Endothelial cell of umbilical vein (primary cell): ENCODE measurements around the gene RNASE8. TPM values are rescaled to one million over a fixed set of nuclear protein-coding genes. Genes with fewer than 3 reads are reported as not detected.

ENCODE experiments used
- BruUV-seq: library from RNA; stranded (reverse); fragments of 400-500 nt; replicated peaks from 2 replicates; lab custom pipeline; 2021; lab: Mats Ljungman, UMichigan
- CTCF ChIA-PET: fragments of 300-600, 350-600 bp; sonication (Branson Sonifier 250); formaldehyde crosslinking; loops from one replicate; lab custom pipeline; 2021; ENCODE audit warnings: antibody characterized with exemption, inconsistent platforms; lab: Charles Lee
- POLR2A ChIA-PET: fragments of 300-600, 350-600 bp; sonication (Branson Sonifier 250); formaldehyde crosslinking; loops from one replicate; lab custom pipeline; 2021; ENCODE audit warnings: antibody characterized with exemption, inconsistent platforms; lab: Charles Lee
- DNase-seq: peaks from one replicate; pipeline ENCODE4 v3.0.0-alpha.2; 2011; ENCODE audit warnings: low read depth, low spot score
- FAIRE-seq: peaks from 2 replicates; lab custom pipeline; 2011; peaks lifted over from hg19 to GRCh38; lab: Jason Lieb, UNC
- H2AFZ ChIP-seq: 2 replicates; pipeline ENCODE4 v1.6.0; 2012; ENCODE audit warnings: low read depth, low read length, control low read depth, inconsistent platforms
- H3K27ac ChIP-seq: 2 replicates; pipeline ENCODE4 v1.5.1; 2011; ENCODE audit warnings: low read depth, mild to moderate bottlenecking, control low read depth, low read length, moderate library complexity; ENCODE audit not compliant: insufficient read depth
- H3K27me3 ChIP-seq, 2 experiments: 2 replicates each; pipeline versions ENCODE4 v1.6.0 to v1.6.1; 2011; ENCODE audit warnings: low read length in 2 of 2, mixed read lengths in 1 of 2; ENCODE audit not compliant: control insufficient read depth in 2 of 2, insufficient read depth in 2 of 2
- H3K36me3 ChIP-seq, 2 experiments: 2 replicates in 1 of 2; 3 replicates in 1 of 2; pipeline ENCODE4 v1.5.1; 2011; ENCODE audit warnings: low read length in 2 of 2, mild to moderate bottlenecking in 1 of 2, moderate library complexity in 1 of 2; ENCODE audit not compliant: control insufficient read depth in 2 of 2, insufficient read depth in 2 of 2; ENCODE audit errors: extremely low read depth in 1 of 2
- H3K4me1 ChIP-seq: 3 replicates; pipeline ENCODE4 v1.5.1; 2011; ENCODE audit warnings: mild to moderate bottlenecking, low read length; ENCODE audit not compliant: control insufficient read depth, insufficient read depth; ENCODE audit errors: extremely low read depth
- H3K4me2 ChIP-seq: 2 replicates; pipeline ENCODE4 v1.6.1; 2011; ENCODE audit warnings: low read length, control low read depth, mixed read lengths; ENCODE audit not compliant: insufficient read depth
- H3K4me3 ChIP-seq, 3 experiments: fragments of 200-600 bp in 1 of 3; sonication (generic), shearing (Covaris generic) in 1 of 3; replicated peaks in 1 of 3; 2 replicates each; pipeline ENCODE4 v1.5.1; 2011 to 2016; ENCODE audit warnings: control low read depth in 3 of 3, low read length in 3 of 3, mild to moderate bottlenecking in 2 of 3, inconsistent platforms in 1 of 3, low read depth in 1 of 3, moderate library complexity in 1 of 3; ENCODE audit not compliant: insufficient read depth in 1 of 3
- H3K79me2 ChIP-seq: 2 replicates; pipeline ENCODE4 v1.6.0; 2012; ENCODE audit warnings: low read length, inconsistent platforms; ENCODE audit not compliant: control insufficient read depth, insufficient read depth
- H3K9ac ChIP-seq: replicated peaks from 2 replicates; pipeline ENCODE3; 2011; ENCODE audit warnings: low read length, control low read depth; ENCODE audit not compliant: insufficient read depth; ENCODE audit errors: extremely low read depth
- H3K9me1 ChIP-seq: replicated peaks from 3 replicates; pipeline ENCODE4 v1.6.0; 2011; ENCODE audit warnings: mild to moderate bottlenecking, low read length; ENCODE audit not compliant: control insufficient read depth, insufficient read depth; ENCODE audit errors: extremely low read depth
- H3K9me3 ChIP-seq: replicated peaks from 2 replicates; pipeline ENCODE4 v1.5.1; 2012; ENCODE audit warnings: low read length, inconsistent platforms; ENCODE audit not compliant: control insufficient read depth, insufficient read depth
- H4K20me1 ChIP-seq: replicated peaks from 2 replicates; pipeline ENCODE3; 2011; ENCODE audit warnings: mild to moderate bottlenecking, low read length; ENCODE audit not compliant: control insufficient read depth, insufficient read depth; ENCODE audit errors: extremely low read depth
- CTCF ChIP-seq, 2 donors: IDR thresholded peaks; 1 replicate in 1 of 2; 2 replicates in 1 of 2; pipeline ENCODE4 v1.5.1; 2011; ENCODE audit warnings: low read length in 2 of 2, mild to moderate bottlenecking in 2 of 2, moderate library complexity in 2 of 2, control low read depth in 1 of 2, inconsistent platforms in 1 of 2, low read depth in 1 of 2; ENCODE audit not compliant: insufficient read depth in 1 of 2; ENCODE audit errors: extremely low read depth in 1 of 2
- EZH2 ChIP-seq: IDR thresholded peaks from 2 replicates; pipeline ENCODE4 v1.6.1; 2012; ENCODE audit warnings: borderline replicate concordance, low read depth, mild to moderate bottlenecking, moderate library complexity, low read length, inconsistent platforms; ENCODE audit not compliant: severe bottlenecking
- FOS ChIP-seq: IDR thresholded peaks from 2 replicates; pipeline ENCODE4 v1.6.1; 2011; ENCODE audit warnings: mild to moderate bottlenecking, low read length, moderate library complexity, borderline replicate concordance; ENCODE audit not compliant: insufficient read depth
- GATA2 ChIP-seq: IDR thresholded peaks from 2 replicates; pipeline ENCODE4 v1.7.0; 2011; ENCODE audit warnings: low read depth, mild to moderate bottlenecking, moderate library complexity, mixed read lengths, low read length; ENCODE audit not compliant: insufficient read length, insufficient read depth
- JUN ChIP-seq: IDR thresholded peaks from 2 replicates; pipeline ENCODE4 v1.6.1; 2011; ENCODE audit warnings: borderline replicate concordance, low read depth; ENCODE audit not compliant: insufficient read length, insufficient read depth
- MAX ChIP-seq: IDR thresholded peaks from 2 replicates; pipeline ENCODE4 v1.6.1; 2011; ENCODE audit not compliant: insufficient read depth, insufficient read length
- MYC ChIP-seq: IDR thresholded peaks from one replicate; pipeline ENCODE4 v1.6.1; 2011; ENCODE audit warnings: mild to moderate bottlenecking, low read depth, low read length
- POLR2A ChIP-seq: IDR thresholded peaks from 2 replicates; pipeline ENCODE4 v1.6.1; 2012; ENCODE audit warnings: low read depth, mild to moderate bottlenecking, control low read depth, low read length
- POLR2AphosphoS5 ChIP-seq: IDR thresholded peaks from 2 replicates; pipeline ENCODE4 v1.6.1; 2012; ENCODE audit warnings: low read depth, mild to moderate bottlenecking, control low read depth, low read length, moderate library complexity; ENCODE audit not compliant: insufficient read depth
- dilution Hi-C: fragments of 300-500 bp; cut with MboI; formaldehyde crosslinking; loops from one replicate; pipeline ENCODE4 v1.15.0; 2019; ENCODE audit warnings: low sequenced_read_pairs; ENCODE audit not compliant: extremely low pct_ligation_motif_present
- intact Hi-C: fragments of 100-400 bp; cut with micrococcal nuclease; formaldehyde crosslinking; loops from one replicate; pipeline ENCODE4 v1.10.0; 2022
- polyA plus RNA-seq, 4 experiments: library from polyadenylated mRNA; depleted of rRNA in 3 of 4; stranded (reverse) in 3 of 4; unstranded in 1 of 4; fragments of >200 nt; gene quantifications; 2 replicates each; pipeline versions ENCODE4 v1.2.1 to v1.2.3, GENCODE V29; 2011 to 2012; ENCODE audit warnings: missing spikeins in 1 of 4
- total RNA-seq: library from RNA; stranded (reverse); gene quantifications from 2 replicates; pipeline ENCODE4 v1.2.3, GENCODE V29; 2021

The RNASE8 gene
- total and polyA plus RNA-seq, 2 donors (not counting 3 experiments of a cell fraction or from before 2014, with no cell fraction given), result not detected

GRCh38 chr14:21059842-21060613 is 2.4 kb downstream of the RNASE8 start:
- POLR2A ChIA-PET, result no interaction called here
- intact Hi-C loops, result no loop called here

More at GRCh38 chr14:21059842-21060613, 2.4 kb downstream of the RNASE8 start:
- Histone ChIP-seq H3K9ac (no peak overlapping the region), H3K79me2 (no peaks in the 10 kb centered on the region), H3K36me3 (no peaks in the 10 kb centered on the region), H2AFZ (no peak overlapping the region), H4K20me1 (no peaks in the 10 kb centered on the region), H3K27ac (no peak overlapping the region), H3K4me3 (no peak overlapping the region), H3K9me1 (no peaks in the 10 kb centered on the region), H3K27me3 (peaks cover 12 to 27% of the 10 kb centered on the region in 2 experiments), H3K4me2 (no peak overlapping the region), H3K4me1 (no peaks in the 10 kb centered on the region), H3K9me3 (no peaks in the 10 kb centered on the region)
- no peak for DNase-seq
- no peak for FAIRE-seq
- dilution Hi-C loops, result no loop called here
- BruUV-seq, result no TSS peak
- CTCF ChIA-PET, result interaction anchor here (1.3 to 1.8 kb wide), 3 partner anchors 44 to 45 kb away, joined by 3 to 8 read pairs (median 4); no protein-coding TSS in a partner anchor
- TF ChIP-seq FOS, result no peak
- no peak for TF ChIP-seq POLR2AphosphoS5
- no peak for TF ChIP-seq POLR2A
- TF ChIP-seq JUN, result no peak
- TF ChIP-seq GATA2, result no peak
- TF ChIP-seq MYC, result no peak
- no peak for TF ChIP-seq EZH2
- TF ChIP-seq MAX, result no peak
- TF ChIP-seq CTCF (IDR thresholded peaks at IDR 0.05; ENCODE audit: extremely low read depth in 1 of 2, insufficient read depth in 1 of 2, low read depth in 1 of 2, low read length in 2 of 2), result no peak
